K562 (cell line): Measurements from ENCODE around the gene TBL1X. TPM values are rescaled to one million over a fixed set of nuclear protein-coding genes. Genes with fewer than 3 reads are reported as not detected.

ENCODE experiments used
- FOXK1 ChIP-seq: sonication (generic); formaldehyde crosslinking; IDR thresholded peaks from 2 replicates; pipeline ENCODE4 v1.8.0; 2022; ENCODE audit warnings: missing genetic modification reagents, mild to moderate bottlenecking, borderline replicate concordance
- FOXK2 ChIP-seq, 2 experiments: fragments of 450-650 bp; IDR thresholded peaks in 1 of 2; conservative IDR thresholded peaks in 1 of 2; 2 replicates each; pipeline ENCODE4 v1.6.1; 2016; ENCODE audit warnings: low read depth in 2 of 2, mild to moderate bottlenecking in 1 of 2
- HBP1 ChIP-seq: fragments of 450-650 bp; formaldehyde crosslinking; IDR thresholded peaks from 2 replicates; pipeline ENCODE4 v1.4.0; 2022; ENCODE audit warnings: missing genetic modification characterization
- HMBOX1 ChIP-seq: sonication (generic); IDR thresholded peaks from 2 replicates; pipeline ENCODE4 v1.6.1; 2016
- JUNB ChIP-seq: fragments of 450-650 bp; formaldehyde crosslinking; conservative IDR thresholded peaks from 2 replicates; pipeline ENCODE4 v1.4.0; 2020; ENCODE audit warnings: mild to moderate bottlenecking
- KLF13 ChIP-seq: fragments of 450-650 bp; IDR thresholded peaks from 2 replicates; pipeline ENCODE4 v1.6.1; 2016; ENCODE audit warnings: missing genetic modification characterization, low read depth, mild to moderate bottlenecking, missing compliant biosample characterization, moderate library complexity, borderline replicate concordance
- L3MBTL2 ChIP-seq: fragments of 450-650 bp; IDR thresholded peaks from 2 replicates; pipeline ENCODE4 v1.6.1; 2016; ENCODE audit warnings: mild to moderate bottlenecking, moderate library complexity
- MAFK ChIP-seq: IDR thresholded peaks from 2 replicates; pipeline ENCODE4 v1.6.1; 2011; ENCODE audit warnings: low read length, improper control_type of control experiment
- NFIC ChIP-seq: fragments of 450-650 bp; IDR thresholded peaks from 2 replicates; pipeline ENCODE4 v1.6.1; 2017; ENCODE audit warnings: mild to moderate bottlenecking, inconsistent platforms
- NONO ChIP-seq, 2 experiments: fragments of 200-400 bp in 1 of 2; fragments of 450-650 bp in 1 of 2; formaldehyde crosslinking in 1 of 2; IDR thresholded peaks; 2 replicates each; pipeline ENCODE4 v1.6.1; 2017; ENCODE audit warnings: low read depth in 2 of 2, mild to moderate bottlenecking in 2 of 2, moderate library complexity in 2 of 2, low read length in 1 of 2
- NUFIP1 ChIP-seq: fragments of 450-650 bp; IDR thresholded peaks from 2 replicates; pipeline ENCODE4 v1.6.1; 2018; ENCODE audit not compliant: partially characterized antibody
- PRDM10 ChIP-seq: fragments of 450-650 bp; IDR thresholded peaks from 2 replicates; pipeline ENCODE4 v1.6.1; 2018; ENCODE audit not compliant: partially characterized antibody
- RBM15 ChIP-seq: fragments of 200-400 bp; formaldehyde crosslinking; IDR thresholded peaks from 2 replicates; pipeline ENCODE4 v1.6.1; 2018; ENCODE audit warnings: mild to moderate bottlenecking, low read length, moderate library complexity; ENCODE audit not compliant: insufficient read depth
- RBM25 ChIP-seq: fragments of 200-400 bp; formaldehyde crosslinking; IDR thresholded peaks from 2 replicates; pipeline ENCODE4 v1.6.1; 2018; ENCODE audit warnings: low read length, low read depth, moderate library complexity; ENCODE audit not compliant: severe bottlenecking
- RBM34 ChIP-seq: fragments of 200-400 bp; formaldehyde crosslinking; IDR thresholded peaks from 2 replicates; pipeline ENCODE4 v1.6.1; 2018; ENCODE audit warnings: low read length, borderline replicate concordance; ENCODE audit not compliant: insufficient read depth
- polyA plus RNA-seq, 8 experiments: library from polyadenylated mRNA; depleted of rRNA in 4 of 8; stranded (reverse) in 5 of 8; unstranded in 3 of 8; fragments of >200 nt; fragmentation: Nextera tagmentation in 2 of 8; fragmentation: Illumina TruSeq in 1 of 8; extraction: Ambion mirVana in 2 of 8; extraction: Trizol in 1 of 8; gene quantifications; 2 replicates each; pipeline versions ENCODE4 v1.2.1 to v1.2.3, GENCODE V29; 2011 to 2014; ENCODE audit warnings: inconsistent platforms in 1 of 8, missing spikeins in 1 of 8
- total RNA-seq, 7 experiments: library from RNA; depleted of rRNA in 6 of 7; stranded (reverse); fragments of >200 nt in 6 of 7; fragmentation: Illumina TruSeq in 2 of 7; extraction: Trizol in 2 of 7; gene quantifications; 2 replicates each; pipeline versions ENCODE4 v1.2.1 to v1.2.3, GENCODE V29; 2011 to 2021; ENCODE audit warnings: low replicate concordance in 1 of 7
- TF ChIP-seq, protein P1 (sequence below): fragments of 250-450 bp; sonication (Bioruptor Pico); IDR thresholded peaks from 2 replicates; pipeline ENCODE4 v1.5.0; 2021

TBL1X gene
- total and polyA plus RNA-seq, 9 of the 15 experiments (the other 6 are each of a cell fraction or from before 2014, with no cell fraction given) = 6.0 to 49.6 (median 19.7) TPM

- no peak for TF ChIP-seq HBP1
- no peak for TF ChIP-seq RBM15
- TF ChIP-seq, protein P1, sequence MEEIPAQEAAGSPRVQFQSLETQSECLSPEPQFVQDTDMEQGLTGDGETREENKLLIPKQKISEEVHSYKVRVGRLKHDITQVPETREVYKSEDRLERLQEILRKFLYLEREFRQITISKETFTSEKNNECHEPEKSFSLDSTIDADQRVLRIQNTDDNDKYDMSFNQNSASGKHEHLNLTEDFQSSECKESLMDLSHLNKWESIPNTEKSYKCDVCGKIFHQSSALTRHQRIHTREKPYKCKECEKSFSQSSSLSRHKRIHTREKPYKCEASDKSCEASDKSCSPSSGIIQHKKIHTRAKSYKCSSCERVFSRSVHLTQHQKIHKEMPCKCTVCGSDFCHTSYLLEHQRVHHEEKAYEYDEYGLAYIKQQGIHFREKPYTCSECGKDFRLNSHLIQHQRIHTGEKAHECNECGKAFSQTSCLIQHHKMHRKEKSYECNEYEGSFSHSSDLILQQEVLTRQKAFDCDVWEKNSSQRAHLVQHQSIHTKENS (CRISPR knock-in tag) = no peak
- TF ChIP-seq RBM34 = no peak
- no peak for TF ChIP-seq RBM25
- peak; percentile 81 for TF ChIP-seq PRDM10
- peak; percentile 28; the same call in 1 of the 2 replicates for TF ChIP-seq KLF13 (tag)
- TF ChIP-seq NFIC = no peak
- TF ChIP-seq L3MBTL2 = no peak
- no peak for TF ChIP-seq JUNB (CRISPR knock-in tag)
- no peak for TF ChIP-seq FOXK1
- no peak for TF ChIP-seq NUFIP1
- TF ChIP-seq FOXK2 (conservative IDR thresholded peaks at IDR 0.05 in 1 of 2, IDR thresholded peaks at IDR 0.05 in 1 of 2; ENCODE audit: low read depth in 2 of 2) = peak; percentile 77 to 78; a peak in 3 of 4 replicates
- no peak for TF ChIP-seq NONO (IDR thresholded peaks at IDR 0.05; ENCODE audit: low read depth in 2 of 2, low read length in 1 of 2)
- no peak for TF ChIP-seq MAFK
- no peak for TF ChIP-seq HMBOX1
Observed at GRCh38 chrX:9646471-9647224, 181.8 kb downstream of the TBL1X start (continued).
